PFSK-1 (cell line): ENCODE data around the gene EXTL1.

Experiments
- SIN3A ChIP-seq: IDR thresholded peaks from 2 replicates; pipeline ENCODE4 v1.6.1; 2012; ENCODE audit warnings: mild to moderate bottlenecking, low read length, moderate library complexity, borderline replicate concordance; ENCODE audit not compliant: insufficient read depth
- TF ChIP-seq, protein P1 (sequence below), 2 experiments: IDR thresholded peaks; 2 replicates each; pipeline versions ENCODE4 v1.6.1 to v1.8.0; 2011 to 2012; ENCODE audit warnings: low read depth in 2 of 2, low read length in 2 of 2, control low read depth in 1 of 2, inconsistent platforms in 1 of 2, mild to moderate bottlenecking in 1 of 2, moderate library complexity in 1 of 2; ENCODE audit not compliant: insufficient read depth in 1 of 2

- TF ChIP-seq, protein P1, sequence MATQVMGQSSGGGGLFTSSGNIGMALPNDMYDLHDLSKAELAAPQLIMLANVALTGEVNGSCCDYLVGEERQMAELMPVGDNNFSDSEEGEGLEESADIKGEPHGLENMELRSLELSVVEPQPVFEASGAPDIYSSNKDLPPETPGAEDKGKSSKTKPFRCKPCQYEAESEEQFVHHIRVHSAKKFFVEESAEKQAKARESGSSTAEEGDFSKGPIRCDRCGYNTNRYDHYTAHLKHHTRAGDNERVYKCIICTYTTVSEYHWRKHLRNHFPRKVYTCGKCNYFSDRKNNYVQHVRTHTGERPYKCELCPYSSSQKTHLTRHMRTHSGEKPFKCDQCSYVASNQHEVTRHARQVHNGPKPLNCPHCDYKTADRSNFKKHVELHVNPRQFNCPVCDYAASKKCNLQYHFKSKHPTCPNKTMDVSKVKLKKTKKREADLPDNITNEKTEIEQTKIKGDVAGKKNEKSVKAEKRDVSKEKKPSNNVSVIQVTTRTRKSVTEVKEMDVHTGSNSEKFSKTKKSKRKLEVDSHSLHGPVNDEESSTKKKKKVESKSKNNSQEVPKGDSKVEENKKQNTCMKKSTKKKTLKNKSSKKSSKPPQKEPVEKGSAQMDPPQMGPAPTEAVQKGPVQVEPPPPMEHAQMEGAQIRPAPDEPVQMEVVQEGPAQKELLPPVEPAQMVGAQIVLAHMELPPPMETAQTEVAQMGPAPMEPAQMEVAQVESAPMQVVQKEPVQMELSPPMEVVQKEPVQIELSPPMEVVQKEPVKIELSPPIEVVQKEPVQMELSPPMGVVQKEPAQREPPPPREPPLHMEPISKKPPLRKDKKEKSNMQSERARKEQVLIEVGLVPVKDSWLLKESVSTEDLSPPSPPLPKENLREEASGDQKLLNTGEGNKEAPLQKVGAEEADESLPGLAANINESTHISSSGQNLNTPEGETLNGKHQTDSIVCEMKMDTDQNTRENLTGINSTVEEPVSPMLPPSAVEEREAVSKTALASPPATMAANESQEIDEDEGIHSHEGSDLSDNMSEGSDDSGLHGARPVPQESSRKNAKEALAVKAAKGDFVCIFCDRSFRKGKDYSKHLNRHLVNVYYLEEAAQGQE (IDR thresholded peaks at IDR 0.05; ENCODE audit: insufficient read depth in 1 of 2, low read depth in 2 of 2, low read length in 2 of 2) = no peak
- TF ChIP-seq SIN3A = no peak
These were observed 3.9 kb downstream of the EXTL1 start for GRCh38 chr1:26025517-26025916.
